GM21423 (cell line): Measurements from ENCODE around the gene ZNF550.
"Not testable (repeated sequence)": the region's sequence is repeated elsewhere in the genome, so short reads cannot be mapped to it uniquely, and the experiment has no call there.

Experiments
- ATAC-seq: cut with Tn5 transposase; IDR thresholded peaks from one replicate; pipeline ENCODE4 v1.9.1; 2021; ENCODE audit warnings: mild to moderate bottlenecking, moderate library complexity; ENCODE audit not compliant: unreplicated experiment

ZNF550 gene

DNA sequence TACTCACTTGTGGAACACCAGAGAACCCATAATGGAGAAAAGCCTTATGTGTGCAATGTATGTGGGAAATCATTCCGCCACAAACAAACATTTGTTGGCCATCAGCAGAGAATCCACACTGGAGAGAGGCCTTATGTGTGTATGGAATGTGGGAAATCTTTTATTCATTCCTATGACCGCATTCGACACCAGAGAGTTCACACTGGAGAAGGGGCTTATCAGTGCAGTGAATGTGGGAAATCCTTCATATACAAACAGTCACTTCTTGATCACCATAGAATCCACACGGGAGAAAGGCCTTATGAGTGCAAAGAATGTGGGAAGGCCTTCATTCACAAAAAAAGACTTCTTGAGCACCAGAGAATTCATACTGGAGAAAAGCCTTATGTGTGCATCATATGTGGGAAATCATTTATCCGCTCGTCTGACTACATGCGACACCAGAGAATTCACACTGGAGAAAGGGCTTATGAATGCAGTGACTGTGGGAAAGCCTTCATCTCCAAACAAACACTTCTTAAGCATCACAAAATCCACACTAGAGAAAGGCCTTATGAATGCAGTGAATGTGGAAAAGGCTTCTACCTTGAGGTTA is 21.6 kb downstream of the ZNF550 start:
- ATAC-seq = no peak

DNA sequence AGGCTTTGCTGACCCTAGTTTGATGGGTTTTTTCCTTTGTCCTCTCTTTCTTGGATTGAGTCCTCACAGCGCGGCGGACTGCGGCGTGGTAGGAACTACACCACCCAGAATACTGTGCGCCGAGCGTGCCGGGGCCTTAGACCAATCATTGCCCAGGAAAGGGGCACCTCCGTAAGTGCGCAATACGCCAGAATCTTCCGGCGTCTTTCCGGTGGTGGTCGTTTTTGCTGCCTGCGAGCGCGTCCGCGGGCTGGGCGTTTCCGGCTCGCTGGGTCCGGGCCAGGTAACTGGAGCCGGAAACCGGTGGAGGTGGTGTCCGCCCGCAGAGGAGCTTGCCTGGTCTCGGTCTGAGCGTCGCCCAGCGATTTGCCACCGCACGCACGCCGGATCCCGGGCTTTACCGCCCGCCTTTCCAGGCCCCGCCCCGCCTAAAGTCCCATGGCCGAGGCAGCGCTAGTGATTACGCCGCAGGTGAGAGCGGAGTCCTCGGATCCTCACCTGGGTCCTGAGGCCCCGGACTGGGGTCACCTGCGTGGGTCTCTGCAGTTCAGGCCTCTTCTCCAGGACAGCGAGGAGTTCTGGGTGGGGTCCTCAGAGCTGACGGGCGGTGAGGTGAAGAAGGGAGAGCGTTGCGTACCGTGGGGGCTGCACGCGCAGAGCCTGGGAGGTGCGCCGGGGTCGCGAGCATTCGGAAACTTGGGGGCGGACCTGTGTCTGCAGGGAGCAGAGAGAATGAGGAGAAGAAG is 32.4 kb downstream of the ZNF550 start, which contains the start of gene ZNF549:
Gene ZNF549 (plus strand): TSS at position 221 of the 746 bp plus-strand sequence. CDS start 218 bp downstream, at position 439.
- ATAC-seq = peak; percentile 98

DNA sequence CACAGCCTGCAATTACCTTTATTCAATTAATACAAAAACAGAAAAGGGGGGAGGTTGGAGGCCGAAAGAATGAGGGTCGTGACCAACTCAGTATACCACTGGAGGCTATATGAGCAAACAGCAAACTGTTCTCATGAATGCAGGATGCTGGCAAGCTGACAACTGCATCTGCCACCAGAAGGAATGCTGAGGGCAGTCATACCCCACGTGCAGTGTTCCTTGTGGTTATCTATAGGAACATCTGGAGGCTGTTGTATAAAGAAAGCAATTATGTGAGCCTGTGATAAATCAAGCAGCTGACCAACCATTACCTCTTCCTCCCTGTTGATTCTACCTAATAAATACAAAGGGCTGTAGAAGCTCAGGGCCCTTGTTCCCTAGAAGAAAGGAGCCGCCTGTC is 41.6 kb downstream of the ZNF550 start:
- not testable (repeated sequence) for ATAC-seq

DNA sequence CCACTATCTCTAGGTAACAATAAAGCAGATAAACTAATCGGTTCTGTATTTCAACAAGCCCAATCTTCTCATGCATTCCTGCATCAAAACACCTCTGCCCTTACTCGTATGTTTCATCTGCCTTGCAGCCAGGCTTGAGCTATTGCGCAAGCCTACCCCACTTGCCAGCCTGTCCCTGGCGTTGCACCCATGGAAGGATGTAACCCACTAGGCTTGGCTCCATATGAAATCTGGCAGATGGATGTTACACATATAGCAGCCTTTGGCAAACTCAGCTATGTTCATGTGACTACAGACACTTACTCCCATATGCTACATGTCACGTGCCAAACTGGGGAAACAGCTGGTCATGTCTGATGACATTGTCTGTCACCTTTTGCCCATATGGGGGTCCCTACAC is 44.4 kb downstream of the ZNF550 start:
- ATAC-seq = no peak

DNA sequence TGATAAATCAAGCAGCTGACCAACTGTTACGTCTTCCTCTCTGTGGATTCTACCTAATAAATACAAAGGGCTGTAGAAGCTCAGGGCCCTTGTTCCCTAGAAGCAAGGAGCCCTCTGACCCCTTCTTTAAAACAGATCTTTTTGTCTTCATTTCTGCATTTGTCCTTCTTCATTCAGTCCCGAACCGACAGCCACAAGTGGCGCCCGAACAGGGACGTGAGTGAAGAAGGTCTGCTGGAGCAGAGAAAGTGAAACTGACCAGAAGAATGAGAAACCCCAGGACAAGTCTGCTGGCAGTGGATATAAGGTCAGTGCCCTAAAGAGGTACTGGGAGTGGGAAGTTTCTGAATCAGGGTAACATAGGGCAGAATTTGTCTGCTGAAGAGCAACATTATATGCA is 46.8 kb downstream of the ZNF550 start:
- no peak for ATAC-seq

DNA sequence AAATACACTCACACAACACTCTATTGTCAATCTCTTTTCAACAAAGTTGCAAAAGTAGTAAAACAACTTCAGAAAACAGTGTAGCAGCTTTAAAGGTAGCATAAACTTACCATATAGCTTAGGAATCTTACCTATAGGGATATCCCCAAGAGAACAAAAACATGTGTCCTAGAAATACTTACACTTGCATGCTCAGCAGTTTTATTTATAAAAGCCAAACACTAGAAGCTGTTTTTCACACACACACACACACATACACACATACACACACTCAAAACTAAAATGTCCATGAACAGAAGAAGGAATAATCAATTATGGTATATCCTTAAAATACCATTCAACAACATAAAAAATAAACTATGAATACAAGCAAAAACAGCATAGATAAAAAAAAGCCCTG is 48.2 kb downstream of the ZNF550 start:
- ATAC-seq = no peak

DNA sequence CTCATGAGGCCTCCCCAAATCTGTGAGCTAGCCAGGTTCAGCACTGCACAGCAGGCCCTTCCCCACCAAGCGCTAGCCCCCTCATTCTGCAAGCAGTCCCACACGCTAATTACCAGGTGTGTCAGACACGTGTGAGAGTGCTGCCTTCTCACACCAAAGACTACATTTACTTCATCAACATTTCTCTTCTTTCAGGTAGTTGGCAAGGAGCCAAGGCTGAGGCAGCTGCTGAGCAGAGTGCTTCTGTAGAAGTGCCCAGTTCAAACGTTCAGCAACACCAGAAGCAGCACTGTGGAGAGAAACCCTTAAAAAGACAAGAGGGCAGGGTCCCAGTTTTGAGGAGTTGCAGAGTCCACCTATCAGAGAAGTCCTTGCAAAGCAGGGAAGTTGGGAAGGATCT is 53.5 kb downstream of the ZNF550 start:
- no peak for ATAC-seq

DNA sequence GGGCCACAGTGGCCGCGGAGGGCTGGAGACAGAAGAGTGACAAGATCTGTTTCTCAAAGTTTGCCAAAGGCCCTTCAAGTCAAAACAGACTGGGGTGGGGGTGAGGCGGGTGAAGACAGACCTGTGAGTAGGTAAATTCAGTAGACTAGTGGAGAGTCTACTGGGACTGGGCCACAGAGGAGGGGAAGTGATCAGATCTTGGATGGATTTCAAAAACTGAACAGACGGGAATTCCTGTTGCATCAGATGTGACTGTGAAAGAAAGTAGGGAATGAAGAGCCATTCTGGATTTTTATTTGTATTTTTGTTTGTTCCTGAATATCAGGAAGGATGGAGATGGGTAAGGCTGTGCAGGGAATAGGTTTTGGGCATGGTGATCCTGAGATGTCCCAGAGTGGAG is 59.3 kb downstream of the ZNF550 start:
- not testable (repeated sequence) for ATAC-seq

DNA sequence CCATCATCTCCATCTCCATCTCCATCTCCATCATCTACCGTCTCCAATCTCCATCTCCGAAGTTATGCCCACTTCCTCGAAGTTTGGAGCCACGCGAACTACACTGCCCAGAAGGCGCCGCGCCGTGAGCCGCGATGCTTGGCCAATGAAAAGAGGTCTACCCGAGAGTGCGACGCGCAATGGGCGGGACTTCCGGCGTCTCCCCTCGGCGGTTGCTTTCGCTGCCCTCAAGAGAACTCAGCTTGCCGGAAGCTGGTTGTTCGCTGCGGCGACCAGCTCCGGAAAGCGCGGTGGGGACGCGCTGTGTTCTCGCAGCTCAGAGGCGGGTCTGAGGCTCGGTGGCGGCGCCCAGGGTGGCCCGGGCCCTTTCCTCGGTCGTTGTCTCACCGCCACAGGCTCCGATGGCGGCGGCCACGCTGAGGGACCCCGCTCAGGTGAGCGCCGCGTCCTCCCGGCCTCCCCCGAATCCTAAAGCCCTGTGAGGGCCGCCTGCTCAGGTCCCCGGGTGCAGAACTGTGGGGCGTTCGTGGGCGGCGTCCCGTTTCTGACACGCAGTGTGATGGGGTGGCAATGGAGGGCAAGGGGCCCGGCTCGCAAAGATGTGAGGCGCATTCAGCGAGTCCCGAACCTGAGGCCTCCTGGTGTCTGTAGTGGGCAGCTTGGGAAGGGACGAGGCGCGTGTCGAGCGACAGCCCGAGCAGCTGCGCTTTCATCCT is 59.8 kb downstream of the ZNF550 start, which contains the start of gene ZNF773:
Gene ZNF773 (plus strand): TSS at position 259 of the 716 bp plus-strand sequence. CDS start 143 bp downstream, at position 402.
- peak; percentile 98 for ATAC-seq

DNA sequence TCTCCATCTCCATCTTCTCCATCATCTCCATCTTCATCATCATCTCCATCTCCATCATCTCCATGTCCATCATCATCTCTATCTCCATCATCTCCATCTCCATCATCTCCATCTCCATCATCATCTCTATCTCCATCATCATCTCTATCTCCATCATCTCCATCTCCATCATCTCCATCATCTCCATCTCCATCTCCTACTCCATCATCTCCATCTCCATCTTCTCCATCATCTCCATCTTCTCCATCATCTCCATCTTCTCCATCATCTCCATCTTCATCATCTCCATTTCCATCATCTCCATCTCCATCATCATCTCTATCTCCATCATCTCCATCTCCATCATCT is 60.4 kb downstream of the ZNF550 start:
- not testable (repeated sequence) for ATAC-seq

DNA sequence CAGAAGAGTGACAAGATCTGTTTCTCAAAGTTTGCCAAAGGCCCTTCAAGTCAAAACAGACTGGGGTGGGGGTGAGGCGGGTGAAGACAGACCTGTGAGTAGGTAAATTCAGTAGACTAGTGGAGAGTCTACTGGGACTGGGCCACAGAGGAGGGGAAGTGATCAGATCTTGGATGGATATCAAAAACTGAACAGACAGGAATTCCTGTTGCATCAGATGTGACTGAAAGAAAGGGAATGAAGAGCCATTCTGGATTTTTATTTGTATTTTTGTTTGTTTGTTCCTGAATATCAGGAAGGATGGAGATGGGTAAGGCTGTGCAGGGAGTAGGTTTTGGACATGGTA is 71.4 kb downstream of the ZNF550 start:
- ATAC-seq = not testable (repeated sequence)

DNA sequence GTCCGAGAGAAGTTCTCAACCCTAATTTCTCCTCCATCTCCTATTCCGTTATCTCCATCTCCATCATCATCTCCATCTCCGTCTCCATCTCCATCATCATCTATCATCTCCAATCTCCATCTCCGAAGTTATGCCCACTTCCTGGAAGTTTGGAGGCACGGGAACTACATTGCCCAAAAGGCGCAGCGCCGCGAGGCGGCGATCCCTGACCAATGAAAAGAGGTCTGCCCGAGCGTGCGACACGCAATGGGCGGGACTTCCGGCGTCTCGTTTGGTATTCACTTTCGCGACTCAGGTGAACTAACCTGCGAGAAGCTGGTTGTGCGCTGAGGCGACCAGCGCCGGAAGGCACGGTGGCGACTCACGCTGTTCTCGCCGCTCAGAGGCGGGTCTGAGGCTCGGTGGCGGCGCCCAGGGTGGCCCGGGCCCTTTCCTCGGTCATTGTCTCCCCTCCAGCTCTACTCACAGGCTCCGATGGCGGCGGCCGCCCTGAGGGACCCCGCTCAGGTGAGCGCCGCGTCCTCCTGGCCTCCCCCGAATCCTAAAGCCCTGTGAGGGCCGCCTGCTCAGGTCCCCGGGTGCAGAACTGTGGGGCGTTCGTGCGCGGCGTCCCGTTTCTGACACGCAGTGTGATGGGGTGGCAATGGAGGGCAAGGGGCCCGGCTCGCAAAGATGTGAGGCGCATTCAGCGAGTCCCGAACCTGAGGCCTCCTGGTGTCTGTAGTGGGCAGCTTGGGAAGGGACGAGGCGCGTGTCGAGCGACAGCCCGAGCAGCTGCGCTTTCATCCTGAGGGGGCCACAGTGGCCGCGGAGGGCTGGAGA is 72.0 kb downstream of the ZNF550 start, which contains the start of gene ZNF419:
Gene ZNF419 (plus strand): TSS at position 274 of the 822 bp plus-strand sequence. CDS start 201 bp downstream, at position 475.
- ATAC-seq = peak; percentile 97
